ENCODE measurements around the gene RPL10A. TPM values are rescaled to one million over a fixed set of nuclear protein-coding genes. Genes with fewer than 3 reads are reported as not detected.
"Not testable (repeated sequence)": the region's sequence is repeated elsewhere in the genome, so short reads cannot be mapped to it uniquely, and the experiment has no call there.

The RPL10A gene
- total RNA-seq, 1 donor from 2014 or later = 1,773 TPM

DNA sequence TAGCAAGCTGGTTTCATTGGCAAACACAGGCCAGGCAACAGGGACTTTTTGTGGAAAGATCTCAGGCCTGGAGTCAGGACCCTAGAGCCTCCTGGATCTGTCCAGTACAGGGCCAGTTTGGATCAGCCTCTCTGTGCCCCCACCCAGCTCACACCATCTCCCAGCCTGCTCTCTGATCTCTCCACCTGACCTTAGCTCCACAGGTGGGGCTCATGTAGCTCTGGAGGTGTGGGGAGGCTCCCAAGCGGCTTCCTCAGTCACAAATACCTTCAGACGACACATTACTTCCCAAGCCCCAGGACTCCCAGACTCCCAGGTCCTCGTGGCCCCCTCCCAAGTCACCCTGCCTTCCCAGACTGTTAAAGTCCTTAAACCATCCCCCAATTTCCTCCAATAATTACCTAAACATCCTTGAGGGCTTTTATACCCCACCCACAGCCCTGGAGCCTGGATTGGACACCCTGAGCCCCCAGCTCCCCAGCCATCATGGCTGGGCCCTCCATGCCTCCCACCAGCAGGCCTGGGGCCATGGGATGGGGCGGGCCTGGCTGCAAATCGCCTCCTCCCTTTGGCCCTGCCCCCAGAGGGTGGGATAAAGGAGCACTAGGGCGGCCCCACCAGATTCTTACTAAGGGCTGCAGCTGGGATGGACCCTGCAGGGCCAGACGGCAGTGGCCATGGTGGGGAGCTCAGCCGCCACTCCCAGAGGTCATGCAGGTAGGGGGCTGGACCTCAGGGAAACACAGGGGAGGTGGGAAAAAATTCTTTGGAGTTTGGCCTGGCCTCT, 31.9 kb upstream of the RPL10A start:
- no peaks in the 10 kb centered on the region for H3K9me3 Mint-ChIP-seq
- H3K27me3 Mint-ChIP-seq (ENCODE audit: low read depth) = no peaks in the 10 kb centered on the region
- no peak overlapping the region for H3K4me3 Mint-ChIP-seq (ENCODE audit: low read depth)
- H3K4me1 Mint-ChIP-seq (ENCODE audit: low read depth) = no peaks in the 10 kb centered on the region
- intact Hi-C loops (cut with micrococcal nuclease) = no loop called here
- DNase-seq (ENCODE audit: low spot score) = no peak
- no peak overlapping the region for H3K27ac Mint-ChIP-seq
- no peaks in the 10 kb centered on the region for H3K36me3 Mint-ChIP-seq (ENCODE audit: low read depth)

DNA sequence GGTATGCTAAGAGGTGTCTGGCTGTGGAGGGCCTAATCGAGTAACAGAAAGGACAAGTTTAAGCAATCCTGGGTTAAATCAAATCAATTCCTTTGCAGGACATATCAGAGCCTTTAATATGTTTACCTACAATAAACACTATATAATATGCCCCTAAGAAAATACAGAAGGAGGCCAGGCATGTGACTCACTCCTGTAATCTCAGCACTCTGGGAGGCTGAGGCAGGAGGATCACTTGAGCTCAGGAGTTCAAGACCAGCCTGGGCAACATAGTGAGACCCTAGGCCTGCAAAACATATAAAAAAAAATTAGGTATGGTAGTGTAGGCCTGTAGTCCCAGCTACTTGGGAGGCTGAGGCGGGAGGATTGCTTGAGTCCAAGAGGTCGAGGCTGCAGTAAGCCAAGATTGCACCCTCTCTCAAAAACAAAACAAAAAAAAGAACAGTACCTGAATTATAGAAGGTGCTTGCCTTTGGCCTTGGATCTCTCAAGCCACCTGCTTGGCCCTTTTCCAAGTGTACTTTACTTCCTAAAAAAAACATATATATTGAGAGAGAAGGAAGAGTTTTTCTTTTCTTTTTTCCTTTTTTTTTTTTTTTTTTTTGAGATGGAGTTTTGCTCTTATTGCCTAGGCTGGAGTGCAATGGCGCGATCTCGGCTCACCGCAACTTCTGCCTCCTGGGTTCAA, 29.7 kb upstream of the RPL10A start:
- H3K27me3 Mint-ChIP-seq (ENCODE audit: low read depth); DNase-seq (ENCODE audit: low spot score); H3K36me3 Mint-ChIP-seq (ENCODE audit: low read depth); H3K4me3 Mint-ChIP-seq (ENCODE audit: low read depth); H3K27ac Mint-ChIP-seq; H3K9me3 Mint-ChIP-seq; intact Hi-C loops (cut with micrococcal nuclease); H3K4me1 Mint-ChIP-seq (ENCODE audit: low read depth): not testable (repeated sequence)

- H3K27ac Mint-ChIP-seq = no peak overlapping the region
- H3K27me3 Mint-ChIP-seq (ENCODE audit: low read depth) = no peaks in the 10 kb centered on the region
- no peaks in the 10 kb centered on the region for H3K9me3 Mint-ChIP-seq
- H3K36me3 Mint-ChIP-seq (ENCODE audit: low read depth) = no peaks in the 10 kb centered on the region
- H3K4me3 Mint-ChIP-seq (ENCODE audit: low read depth) = no peak overlapping the region
- no peaks in the 10 kb centered on the region for H3K4me1 Mint-ChIP-seq (ENCODE audit: low read depth)
- DNase-seq (ENCODE audit: low spot score) = no peak
- intact Hi-C loops (cut with micrococcal nuclease) = no loop called here
Measured at GRCh38 chr6:35439308-35439707, 28.9 kb upstream of the RPL10A start.

- H3K9me3 Mint-ChIP-seq = no peaks in the 10 kb centered on the region
- no peak for DNase-seq (ENCODE audit: low spot score)
- peaks cover 5% of the 10 kb centered on the region for H3K4me1 Mint-ChIP-seq (ENCODE audit: low read depth)
- H3K27me3 Mint-ChIP-seq (ENCODE audit: low read depth) = no peaks in the 10 kb centered on the region
- no peaks in the 10 kb centered on the region for H3K36me3 Mint-ChIP-seq (ENCODE audit: low read depth)
- no peak overlapping the region for H3K4me3 Mint-ChIP-seq (ENCODE audit: low read depth)
- H3K27ac Mint-ChIP-seq = no peak overlapping the region
- intact Hi-C loops (cut with micrococcal nuclease) = no loop called here
Measured at GRCh38 chr6:35441205-35441604, 27.0 kb upstream of the RPL10A start.

DNA sequence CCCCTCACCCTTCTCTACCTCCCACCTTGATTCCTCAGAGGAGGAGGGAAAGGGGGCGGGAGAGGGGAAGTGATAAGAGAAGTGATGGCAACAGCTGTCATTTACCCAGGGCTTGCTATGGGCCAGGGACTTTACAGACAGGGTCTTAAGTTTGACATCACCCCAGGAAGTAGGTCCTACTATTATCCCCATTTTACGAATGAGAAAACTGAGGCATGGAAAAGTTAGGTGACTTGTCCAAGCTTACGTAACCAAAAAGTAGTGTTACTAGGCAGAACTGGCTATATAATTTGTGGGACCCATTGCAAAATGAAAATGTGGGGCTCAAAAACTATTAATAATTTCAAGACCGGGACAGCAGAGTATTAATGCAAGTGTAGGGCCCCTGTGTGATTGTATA, 26.6 kb upstream of the RPL10A start:
- intact Hi-C loops (cut with micrococcal nuclease) = no loop called here
- Mint-ChIP-seq H3K36me3 (ENCODE audit: low read depth) (no peaks in the 10 kb centered on the region), H3K4me3 (ENCODE audit: low read depth) (no peak overlapping the region), H3K4me1 (ENCODE audit: low read depth) (peaks cover 5% of the 10 kb centered on the region), H3K27me3 (ENCODE audit: low read depth) (no peaks in the 10 kb centered on the region), H3K27ac (no peak overlapping the region), H3K9me3 (no peaks in the 10 kb centered on the region)
- no peak for DNase-seq (ENCODE audit: low spot score)

- H3K9me3 Mint-ChIP-seq = no peaks in the 10 kb centered on the region
- H3K4me1 Mint-ChIP-seq (ENCODE audit: low read depth) = peaks cover 5% of the 10 kb centered on the region
- no peaks in the 10 kb centered on the region for H3K36me3 Mint-ChIP-seq (ENCODE audit: low read depth)
- no peaks in the 10 kb centered on the region for H3K27me3 Mint-ChIP-seq (ENCODE audit: low read depth)
- DNase-seq (ENCODE audit: low spot score) = no peak
- intact Hi-C loops (cut with micrococcal nuclease) = no loop called here
- H3K27ac Mint-ChIP-seq = no peak overlapping the region
- H3K4me3 Mint-ChIP-seq (ENCODE audit: low read depth) = no peak overlapping the region
Measured at GRCh38 chr6:35442693-35443092, 25.5 kb upstream of the RPL10A start.

- no peaks in the 10 kb centered on the region for H3K36me3 Mint-ChIP-seq (ENCODE audit: low read depth)
- peaks cover 5% of the 10 kb centered on the region for H3K4me1 Mint-ChIP-seq (ENCODE audit: low read depth)
- H3K27ac Mint-ChIP-seq = no peak overlapping the region
- no peak for DNase-seq (ENCODE audit: low spot score)
- intact Hi-C loops (cut with micrococcal nuclease) = no loop called here
- no peaks in the 10 kb centered on the region for H3K9me3 Mint-ChIP-seq
- H3K27me3 Mint-ChIP-seq (ENCODE audit: low read depth) = no peaks in the 10 kb centered on the region
- H3K4me3 Mint-ChIP-seq (ENCODE audit: low read depth) = no peak overlapping the region
Measured at GRCh38 chr6:35443341-35444030, 24.7 kb upstream of the RPL10A start.

- peaks cover 15% of the 10 kb centered on the region for H3K4me1 Mint-ChIP-seq (ENCODE audit: low read depth)
- intact Hi-C loops (cut with micrococcal nuclease) = loop anchor here (5.0 kb wide), 1 partner anchor 53 kb away; no protein-coding TSS in a partner anchor
- no peaks in the 10 kb centered on the region for H3K9me3 Mint-ChIP-seq
- peaks cover 4% of the 10 kb centered on the region for H3K27me3 Mint-ChIP-seq (ENCODE audit: low read depth)
- no peak overlapping the region for H3K4me3 Mint-ChIP-seq (ENCODE audit: low read depth)
- no peaks in the 10 kb centered on the region for H3K36me3 Mint-ChIP-seq (ENCODE audit: low read depth)
- H3K27ac Mint-ChIP-seq = no peak overlapping the region
- DNase-seq (ENCODE audit: low spot score) = peak; percentile 30
Measured at GRCh38 chr6:35445691-35446090, 22.5 kb upstream of the RPL10A start.

GRCh38 chr6:35448191-35448590, 20.0 kb upstream of the RPL10A start:
- DNase-seq (ENCODE audit: low spot score) = no peak
- intact Hi-C loops (cut with micrococcal nuclease) = loop anchor here (5.0 kb wide), 1 partner anchor 56 kb away; no protein-coding TSS in a partner anchor
- Mint-ChIP-seq H3K4me1 (ENCODE audit: low read depth) (peaks cover 24% of the 10 kb centered on the region), H3K4me3 (ENCODE audit: low read depth) (no peak overlapping the region), H3K9me3 (no peaks in the 10 kb centered on the region), H3K36me3 (ENCODE audit: low read depth) (no peaks in the 10 kb centered on the region), H3K27me3 (ENCODE audit: low read depth) (peaks cover 10% of the 10 kb centered on the region), H3K27ac (no peak overlapping the region)

- intact Hi-C loops (cut with micrococcal nuclease) = loop anchor here (1.0 to 5.0 kb wide), 3 partner anchors 57 to 152 kb away; partner anchors contain the start of genes DEF6 and PPARD
- Mint-ChIP-seq H3K27me3 (ENCODE audit: low read depth) (peaks cover 10% of the 10 kb centered on the region), H3K9me3 (no peaks in the 10 kb centered on the region), H3K4me1 (ENCODE audit: low read depth) (peaks cover 35% of the 10 kb centered on the region), H3K4me3 (ENCODE audit: low read depth) (no peak overlapping the region), H3K27ac (no peak overlapping the region), H3K36me3 (ENCODE audit: low read depth) (peaks cover 2% of the 10 kb centered on the region)
- DNase-seq (ENCODE audit: low spot score) = no peak
Measured at GRCh38 chr6:35449287-35449881, 18.8 kb upstream of the RPL10A start.

DNA sequence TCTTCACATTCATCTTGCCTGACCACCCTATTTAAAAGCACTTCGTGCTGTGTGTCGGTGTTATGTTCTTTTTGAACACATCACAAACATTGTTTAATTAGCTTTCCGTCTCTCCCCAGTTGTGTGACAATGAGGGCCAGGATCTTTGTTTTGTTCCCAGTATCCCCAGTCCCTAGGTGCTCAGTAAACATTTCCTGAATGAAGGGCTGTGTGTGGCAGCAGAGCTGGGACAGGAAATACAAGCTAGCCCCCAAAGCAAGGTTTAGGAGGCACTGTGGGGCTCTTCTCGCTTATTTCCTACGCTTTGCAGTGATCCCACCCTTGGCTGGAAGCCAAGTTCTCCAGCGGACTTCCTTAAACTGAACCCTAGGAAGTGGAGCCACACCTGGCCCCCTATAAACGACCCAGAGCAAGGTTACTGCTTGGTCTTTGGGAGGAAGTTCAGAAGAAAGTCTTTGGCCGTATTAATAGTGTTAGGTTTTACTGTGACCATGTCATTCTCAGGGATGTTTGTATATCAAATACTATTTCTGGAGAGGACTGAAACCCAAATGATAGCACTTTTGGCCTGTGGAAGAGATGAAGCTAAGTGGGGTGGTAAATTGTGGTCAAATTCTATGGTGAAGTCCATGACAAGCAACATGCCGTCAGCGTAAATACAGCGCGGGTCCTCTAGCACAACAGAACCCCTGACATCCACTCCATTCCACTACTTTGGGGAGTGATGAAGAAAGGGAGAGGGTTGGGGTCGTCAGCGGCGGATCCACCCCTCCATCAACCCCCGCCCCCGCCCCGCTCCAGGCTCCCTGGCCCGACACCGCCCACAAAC, 16.6 kb upstream of the RPL10A start:
- Mint-ChIP-seq H3K9me3 (no peaks in the 10 kb centered on the region), H3K4me1 (ENCODE audit: low read depth) (peaks cover 38% of the 10 kb centered on the region), H3K4me3 (ENCODE audit: low read depth) (peak overlapping the region; percentile 84), H3K36me3 (ENCODE audit: low read depth) (peaks cover 20% of the 10 kb centered on the region), H3K27me3 (ENCODE audit: low read depth) (peaks cover 10% of the 10 kb centered on the region), H3K27ac (no peak overlapping the region)
- DNase-seq (ENCODE audit: low spot score) = no peak
- intact Hi-C loops (cut with micrococcal nuclease) = loop anchor here (1.0 to 5.0 kb wide), 3 partner anchors 17 to 924 kb away; partner anchors contain the start of gene RPL10A
